ENCODE results near the gene SYNJ2BP. TPM values are rescaled to one million over a fixed set of nuclear protein-coding genes. Genes with fewer than 3 reads are reported as not detected.
"Not testable (repeated sequence)": the region's sequence is repeated elsewhere in the genome, so short reads cannot be mapped to it uniquely, and the experiment has no call there.

SYNJ2BP gene
- total RNA-seq, 1 donor from 2014 or later: 40.4 TPM

DNA sequence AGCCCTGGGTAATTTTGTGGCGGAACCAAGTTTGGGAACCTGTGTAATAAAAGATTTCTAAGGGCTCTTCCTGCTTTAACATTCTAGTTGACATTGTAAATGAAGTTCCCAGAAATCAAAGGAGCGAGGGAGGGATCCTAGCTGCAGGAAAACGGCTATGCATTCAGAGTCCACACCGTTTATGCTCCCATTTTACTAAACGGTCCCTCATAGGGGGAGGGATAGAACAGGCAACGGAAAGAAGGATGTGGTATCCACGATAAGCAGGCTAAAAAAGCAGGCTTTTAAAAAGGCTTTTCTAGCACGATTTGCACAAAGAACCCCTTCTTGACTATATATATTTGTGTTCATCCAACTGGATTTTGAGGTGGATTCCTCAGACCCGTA, 559 bp downstream of the SYNJ2BP start:
- Histone ChIP-seq H3K27me3 (ENCODE audit: low read depth) (no peaks in the 10 kb centered on the region), H3K4me3 (peak overlapping the region; percentile 82), H3K9me3 (no peaks in the 10 kb centered on the region), H3K36me3 (no peaks in the 10 kb centered on the region), H3K4me1 (peaks cover 20% of the 10 kb centered on the region), H3K27ac (peak overlapping the region; percentile 66)
- ATAC-seq (peak; percentile 34 to 62), DNase-seq (no peak)
- intact Hi-C loops (cut with DNase I): no loop called here
- TF ChIP-seq, protein P1, sequence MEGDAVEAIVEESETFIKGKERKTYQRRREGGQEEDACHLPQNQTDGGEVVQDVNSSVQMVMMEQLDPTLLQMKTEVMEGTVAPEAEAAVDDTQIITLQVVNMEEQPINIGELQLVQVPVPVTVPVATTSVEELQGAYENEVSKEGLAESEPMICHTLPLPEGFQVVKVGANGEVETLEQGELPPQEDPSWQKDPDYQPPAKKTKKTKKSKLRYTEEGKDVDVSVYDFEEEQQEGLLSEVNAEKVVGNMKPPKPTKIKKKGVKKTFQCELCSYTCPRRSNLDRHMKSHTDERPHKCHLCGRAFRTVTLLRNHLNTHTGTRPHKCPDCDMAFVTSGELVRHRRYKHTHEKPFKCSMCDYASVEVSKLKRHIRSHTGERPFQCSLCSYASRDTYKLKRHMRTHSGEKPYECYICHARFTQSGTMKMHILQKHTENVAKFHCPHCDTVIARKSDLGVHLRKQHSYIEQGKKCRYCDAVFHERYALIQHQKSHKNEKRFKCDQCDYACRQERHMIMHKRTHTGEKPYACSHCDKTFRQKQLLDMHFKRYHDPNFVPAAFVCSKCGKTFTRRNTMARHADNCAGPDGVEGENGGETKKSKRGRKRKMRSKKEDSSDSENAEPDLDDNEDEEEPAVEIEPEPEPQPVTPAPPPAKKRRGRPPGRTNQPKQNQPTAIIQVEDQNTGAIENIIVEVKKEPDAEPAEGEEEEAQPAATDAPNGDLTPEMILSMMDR (IDR thresholded peaks at IDR 0.05): no peak

DNA sequence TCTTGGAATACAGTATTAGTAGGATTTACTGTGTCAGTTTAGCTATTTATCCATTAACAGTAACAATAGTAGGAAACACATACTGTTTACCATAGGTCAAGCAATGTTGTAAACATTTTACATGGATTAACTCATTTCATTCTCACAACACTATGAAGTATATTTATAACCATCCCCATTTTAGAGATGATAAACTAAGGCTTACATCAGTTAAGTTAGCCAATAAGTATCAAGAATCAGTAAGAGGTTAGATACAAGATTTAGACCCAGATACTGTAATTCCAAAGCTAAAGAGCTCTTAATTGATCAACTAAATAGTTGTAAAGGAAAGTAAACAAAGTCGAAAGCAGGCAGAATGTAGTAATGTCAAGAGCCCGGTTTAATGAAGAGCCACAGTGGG, 1.1 kb downstream of the SYNJ2BP start:
- peak overlapping the region; percentile 82 for H3K4me3 ChIP-seq
- no peak for ATAC-seq
- TF ChIP-seq, protein P1 (IDR thresholded peaks at IDR 0.05): no peak

DNA sequence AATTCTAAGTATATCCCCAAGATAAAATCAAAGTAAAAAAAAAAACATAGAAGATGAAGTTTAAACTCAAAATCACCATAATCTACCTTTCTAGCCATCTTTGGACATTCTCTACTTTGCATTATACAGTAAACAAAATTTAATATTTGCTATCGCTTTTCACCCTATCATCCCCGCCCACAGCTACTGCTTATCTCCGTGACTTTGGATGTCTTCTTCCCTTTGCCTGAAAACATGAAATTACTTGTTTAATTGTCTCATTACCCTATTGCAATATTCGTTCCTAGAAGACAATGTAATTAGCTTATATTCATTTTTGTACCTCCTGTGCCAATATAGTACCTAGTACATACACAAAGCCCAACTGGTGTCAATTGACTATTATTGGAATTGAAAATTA, 9.3 kb downstream of the SYNJ2BP start:
- peaks cover 15% of the 10 kb centered on the region for H3K36me3 ChIP-seq
- H3K27me3 ChIP-seq (ENCODE audit: low read depth): no peaks in the 10 kb centered on the region
- H3K4me1 ChIP-seq: no peaks in the 10 kb centered on the region
- TF ChIP-seq, protein P1 (IDR thresholded peaks at IDR 0.05): no peak
- intact Hi-C loops (cut with DNase I): no loop called here
- no peak for DNase-seq
- H3K9me3 ChIP-seq: no peaks in the 10 kb centered on the region
- H3K27ac ChIP-seq: no peak overlapping the region
- no peak for ATAC-seq
- H3K4me3 ChIP-seq: no peak overlapping the region

More for the DNA sequence above, 1.1 kb downstream of the SYNJ2BP start:
- Histone ChIP-seq H3K27me3 (ENCODE audit: low read depth) (no peaks in the 10 kb centered on the region), H3K36me3 (peaks cover 3% of the 10 kb centered on the region), H3K9me3 (no peaks in the 10 kb centered on the region), H3K4me1 (peaks cover 20% of the 10 kb centered on the region), H3K27ac (no peak overlapping the region)
- intact Hi-C loops (cut with DNase I): no loop called here
- no peak for DNase-seq

DNA sequence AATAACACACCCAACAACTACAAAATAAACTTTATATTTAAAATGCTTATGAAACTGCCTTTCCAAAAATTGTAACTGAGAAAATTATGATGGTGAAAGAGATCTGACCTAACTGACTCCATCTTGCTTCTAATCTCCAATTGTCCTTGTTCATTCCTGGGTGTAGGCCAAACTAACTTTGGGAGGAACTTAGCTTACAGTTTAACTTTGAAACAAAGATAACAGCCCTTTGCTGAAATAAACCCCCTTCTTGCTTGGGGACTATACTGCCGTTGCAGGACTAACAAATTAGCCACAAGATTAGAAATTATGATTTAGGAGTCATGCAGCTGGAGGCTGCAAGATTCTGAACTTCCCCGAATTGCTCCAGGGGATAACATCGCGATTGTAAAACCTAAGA, 10.7 kb downstream of the SYNJ2BP start:
- H3K36me3 ChIP-seq: peaks cover 24% of the 10 kb centered on the region
- H3K27me3 ChIP-seq (ENCODE audit: low read depth); H3K27ac ChIP-seq; DNase-seq; H3K4me1 ChIP-seq; H3K9me3 ChIP-seq; intact Hi-C loops (cut with DNase I); ATAC-seq; H3K4me3 ChIP-seq: not testable (repeated sequence)

DNA sequence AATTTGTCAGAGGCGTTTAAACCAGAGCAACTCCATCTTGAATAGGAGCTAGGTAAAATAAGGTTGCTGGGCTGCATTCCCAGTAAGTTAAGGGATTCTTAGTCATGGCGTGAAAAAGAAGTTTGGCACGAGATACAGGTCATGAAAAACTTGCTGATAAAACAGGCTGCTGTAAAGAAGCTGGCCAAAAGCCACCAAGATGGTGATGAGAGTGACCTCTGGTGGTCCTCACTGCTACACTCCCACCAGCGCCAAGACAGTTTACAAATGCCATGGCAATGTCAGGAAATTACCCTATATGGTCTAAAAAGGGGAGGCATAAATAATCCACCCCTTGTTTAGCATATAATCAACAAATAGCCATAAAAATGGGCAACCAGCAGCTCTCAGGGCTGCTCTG, 13.6 kb downstream of the SYNJ2BP start:
- H3K9me3 ChIP-seq; H3K27ac ChIP-seq; ATAC-seq; H3K27me3 ChIP-seq (ENCODE audit: low read depth); intact Hi-C loops (cut with DNase I); DNase-seq; H3K4me3 ChIP-seq; H3K4me1 ChIP-seq; H3K36me3 ChIP-seq: not testable (repeated sequence)
- TF ChIP-seq, protein P1 (IDR thresholded peaks at IDR 0.05): peak; percentile 6

DNA sequence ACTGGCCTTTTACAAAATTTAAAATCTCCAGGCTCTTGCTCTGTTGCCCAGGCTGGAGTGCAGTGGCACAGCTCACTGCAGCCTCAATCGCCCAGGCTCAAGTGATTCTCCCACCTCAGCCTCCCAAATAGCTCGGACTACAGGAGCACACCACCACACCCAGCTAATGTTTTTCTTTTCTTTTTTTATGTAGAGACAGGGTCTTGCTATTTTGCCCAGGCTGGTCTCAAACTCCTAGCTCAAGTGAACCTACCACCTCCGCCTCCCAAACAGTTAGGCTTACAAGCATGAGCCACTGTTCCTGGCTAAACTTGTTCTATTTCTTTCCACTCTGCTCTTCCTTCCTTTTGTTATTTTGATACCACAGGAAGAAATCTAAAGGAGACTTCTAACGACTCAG, 15.2 kb downstream of the SYNJ2BP start:
- TF ChIP-seq, protein P1 (IDR thresholded peaks at IDR 0.05): no peak
- Histone ChIP-seq H3K36me3 (peaks cover 17% of the 10 kb centered on the region), H3K4me1 (no peaks in the 10 kb centered on the region), H3K27ac (no peak overlapping the region), H3K4me3 (no peak overlapping the region), H3K27me3 (ENCODE audit: low read depth) (no peaks in the 10 kb centered on the region), H3K9me3 (no peaks in the 10 kb centered on the region)
- ATAC-seq (no peak), DNase-seq (no peak)
- intact Hi-C loops (cut with DNase I): no loop called here

Measured in lower lobe of right lung (tissue), 2 donors.